GM23338 (cell line): ENCODE results near the gene TRIO. TPM values are rescaled to one million over a fixed set of nuclear protein-coding genes. Genes with fewer than 3 reads are reported as not detected.

Experiments used
- ATAC-seq: fragments of 200-7000 bp; cut with Tn5 transposase; 3 replicates; pipeline ENCODE4 v1.9.1; 2020
- DNase-seq: peaks from one replicate; pipeline ENCODE4 v3.0.0-alpha.2; 2015; ENCODE audit warnings: low spot score
- H2AFZ ChIP-seq: fragments of 200-600 bp; sonication (generic); 2 replicates; pipeline ENCODE4 v1.8.0; 2016; ENCODE audit warnings: antibody characterized with exemption, mild to moderate bottlenecking, moderate library complexity
- H3F3A ChIP-seq: fragments of 200-600 bp; sonication (generic); replicated peaks from 2 replicates; pipeline ENCODE4 v1.8.0; 2017; ENCODE audit warnings: antibody characterized with exemption, mixed run types, low read depth
- H3K27ac ChIP-seq: fragments of 200-600 bp; sonication (generic); 2 replicates; pipeline ENCODE4 v1.6.1; 2016; ENCODE audit warnings: low read depth
- H3K27me3 ChIP-seq: fragments of 200-600 bp; sonication (generic); 2 replicates; pipeline ENCODE4 v1.8.0; 2016; ENCODE audit warnings: mild to moderate bottlenecking, mixed run types, moderate library complexity; ENCODE audit not compliant: insufficient read depth
- H3K36me3 ChIP-seq: fragments of 200-600 bp; sonication (generic); 2 replicates; pipeline ENCODE4 v1.8.0; 2016; ENCODE audit warnings: mild to moderate bottlenecking; ENCODE audit not compliant: insufficient read depth
- H3K4me1 ChIP-seq: fragments of 200-600 bp; sonication (generic); 2 replicates; pipeline ENCODE4 v1.8.0; 2016; ENCODE audit warnings: mild to moderate bottlenecking, moderate library complexity; ENCODE audit not compliant: insufficient read depth
- H3K4me2 ChIP-seq: fragments of 200-600 bp; sonication (generic); 2 replicates; pipeline ENCODE4 v1.7.1; 2017; ENCODE audit warnings: mixed run types
- H3K4me3 ChIP-seq: fragments of 200-600 bp; sonication (generic); 2 replicates; pipeline ENCODE4 v1.6.1; 2016; ENCODE audit warnings: mixed run types
- H3K79me2 ChIP-seq: fragments of 200-600 bp; sonication (generic); replicated peaks from 2 replicates; pipeline ENCODE4 v1.8.0; 2017; ENCODE audit warnings: mild to moderate bottlenecking; ENCODE audit not compliant: insufficient read depth
- H3K9me2 ChIP-seq: fragments of 200-600 bp; sonication (generic); 2 replicates; pipeline ENCODE4 v1.8.0; 2017; ENCODE audit not compliant: insufficient read depth
- H4K20me1 ChIP-seq: fragments of 200-600 bp; sonication (generic); replicated peaks from 2 replicates; pipeline ENCODE4 v1.8.0; 2017; ENCODE audit warnings: mild to moderate bottlenecking; ENCODE audit not compliant: insufficient read depth
- H3K27ac Mint-ChIP-seq: 2 replicates; pipeline ENCODE4 v1.8.0; 2020; ENCODE audit warnings: inconsistent platforms, mild to moderate bottlenecking, moderate library complexity, mixed read lengths
- H3K27me3 Mint-ChIP-seq: 3 replicates; pipeline ENCODE4 v1.8.0; 2022; ENCODE audit warnings: low read depth, mild to moderate bottlenecking, moderate library complexity, mixed read lengths, inconsistent platforms; ENCODE audit not compliant: insufficient read depth, poor library complexity
- H3K36me3 Mint-ChIP-seq: 3 replicates; pipeline ENCODE4 v1.8.0; 2021; ENCODE audit warnings: low read depth, mild to moderate bottlenecking, inconsistent platforms, moderate library complexity, mixed read lengths
- H3K4me1 Mint-ChIP-seq: 3 replicates; pipeline ENCODE4 v1.8.0; 2020; ENCODE audit warnings: mild to moderate bottlenecking, inconsistent platforms, mixed read lengths
- H3K4me3 Mint-ChIP-seq: 3 replicates; pipeline ENCODE4 v1.8.0; 2021; ENCODE audit warnings: moderate library complexity, mild to moderate bottlenecking, inconsistent platforms, mixed read lengths
- H3K9me3 Mint-ChIP-seq: 3 replicates; pipeline ENCODE4 v1.8.0; 2020; ENCODE audit warnings: moderate library complexity, mild to moderate bottlenecking, inconsistent platforms, mixed read lengths
- CREB1 ChIP-seq: fragments of 250-450 bp; sonication (Bioruptor Pico); IDR thresholded peaks from 2 replicates; pipeline ENCODE4 v1.5.0; 2020; ENCODE audit warnings: low read depth, mild to moderate bottlenecking, moderate library complexity
- ETS1 ChIP-seq: IDR thresholded peaks from 2 replicates; pipeline ENCODE4 v1.6.1; 2016; ENCODE audit warnings: antibody characterized with exemption
- EZH2 ChIP-seq: fragments of 200-600 bp; sonication (generic); IDR thresholded peaks from one replicate; pipeline ENCODE4 v1.8.0; 2017; ENCODE audit warnings: antibody characterized with exemption, mild to moderate bottlenecking, low read depth; ENCODE audit not compliant: unreplicated experiment
- EZH2phosphoT487 ChIP-seq: fragments of 200-600 bp; sonication (generic); IDR thresholded peaks from one replicate; pipeline ENCODE4 v1.8.1; 2018; ENCODE audit warnings: antibody characterized with exemption; ENCODE audit not compliant: unreplicated experiment
- JUNB ChIP-seq: IDR thresholded peaks from one replicate; pipeline ENCODE4 v1.6.1; 2016; ENCODE audit warnings: antibody characterized with exemption; ENCODE audit not compliant: unreplicated experiment
- NANOG ChIP-seq: IDR thresholded peaks from 2 replicates; pipeline ENCODE4 v1.6.1; 2016; ENCODE audit warnings: antibody characterized with exemption, borderline replicate concordance
- POLR2AphosphoS5 ChIP-seq: IDR thresholded peaks from 2 replicates; pipeline ENCODE4 v1.6.1; 2016; ENCODE audit warnings: antibody characterized with exemption, low read depth
- REST ChIP-seq: IDR thresholded peaks from one replicate; pipeline ENCODE4 v1.6.1; 2018; ENCODE audit warnings: antibody characterized with exemption; ENCODE audit not compliant: unreplicated experiment
- STAT1 ChIP-seq: IDR thresholded peaks from one replicate; pipeline ENCODE4 v1.6.1; 2016; ENCODE audit warnings: antibody characterized with exemption; ENCODE audit not compliant: unreplicated experiment
- ZNF114 ChIP-seq: fragments of 250-450 bp; sonication (Bioruptor Pico); IDR thresholded peaks from 2 replicates; pipeline ENCODE4 v1.5.0; 2020; ENCODE audit warnings: mild to moderate bottlenecking, moderate library complexity
- ZNF331 ChIP-seq: fragments of 250-450 bp; sonication (Bioruptor Pico); IDR thresholded peaks from 2 replicates; pipeline ENCODE4 v1.5.0; 2020; ENCODE audit warnings: low read depth, mild to moderate bottlenecking, moderate library complexity
- polyA plus RNA-seq: library from polyadenylated mRNA; unstranded; fragments of >200 nt; fragmentation: Nextera tagmentation; extraction: Ambion mirVana; gene quantifications from 2 replicates; pipeline ENCODE4 v1.2.1, GENCODE V29; 2016
- total RNA-seq: library from RNA; depleted of rRNA; stranded (reverse); fragments of >200 nt; shearing (Covaris generic); gene quantifications from 2 replicates; pipeline ENCODE4 v1.2.3, GENCODE V29; 2014
- TF ChIP-seq, protein P1 (sequence below), 2 experiments: fragments of 200-600 bp in 1 of 2; sonication (generic) in 1 of 2; conservative IDR thresholded peaks; 2 replicates each; pipeline versions ENCODE4 v1.5.1 to v1.6.1; 2016 to 2017; ENCODE audit warnings: antibody characterized with exemption in 2 of 2, low read depth in 2 of 2, mild to moderate bottlenecking in 2 of 2, moderate library complexity in 1 of 2
- TF ChIP-seq, protein P2 (sequence below): fragments of 250-450 bp; sonication (Bioruptor Pico); IDR thresholded peaks from 2 replicates; pipeline ENCODE4 v1.5.0; 2020; ENCODE audit warnings: mild to moderate bottlenecking, moderate library complexity

The TRIO gene
- total and polyA plus RNA-seq, 2 experiments from 2014 or later, result 13.8 to 113 TPM

DNA sequence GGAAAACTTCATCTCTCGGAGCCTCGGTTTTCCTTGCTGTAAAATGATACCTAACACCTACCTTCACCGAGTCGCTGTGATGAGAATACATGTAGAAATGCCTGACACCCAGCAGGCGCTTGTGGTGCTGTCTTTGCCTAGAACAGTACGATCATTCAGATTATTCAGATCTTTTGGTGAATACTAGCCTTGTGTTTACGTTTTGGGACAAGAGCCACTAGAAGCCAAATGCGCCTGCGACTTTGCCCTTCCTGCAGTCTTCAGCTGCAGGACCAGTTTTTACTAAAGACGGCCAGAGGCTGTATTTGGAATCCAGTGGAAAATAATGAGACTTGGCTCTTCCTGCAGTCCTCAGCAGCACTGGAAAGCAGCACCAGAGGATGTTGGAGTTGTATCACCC, 189.6 kb downstream of the TRIO start:
- no peak overlapping the region for H3K4me3 ChIP-seq
- H3K9me3 Mint-ChIP-seq, result no peaks in the 10 kb centered on the region
- no peaks in the 10 kb centered on the region for H3K27me3 Mint-ChIP-seq
- H2AFZ ChIP-seq, result no peak overlapping the region
- H3K4me1 ChIP-seq, result peaks cover 15% of the 10 kb centered on the region
- H3K79me2 ChIP-seq, result peaks cover 10% of the 10 kb centered on the region; the same call in 1 of the 2 replicates
- H3K4me3 Mint-ChIP-seq, result no peak overlapping the region
- peaks cover 5% of the 10 kb centered on the region; the same call in 1 of the 2 replicates for H4K20me1 ChIP-seq
- no peak overlapping the region for H3K4me2 ChIP-seq
- H3K27me3 ChIP-seq, result no peaks in the 10 kb centered on the region
- H3K27ac ChIP-seq, result peak overlapping the region; percentile 2; the same call in 1 of the 2 replicates
- peaks cover 11% of the 10 kb centered on the region for H3K4me1 Mint-ChIP-seq
- H3K9me2 ChIP-seq, result no peaks in the 10 kb centered on the region
- no peak overlapping the region for H3K27ac Mint-ChIP-seq
- H3K36me3 Mint-ChIP-seq, result peaks cover 15% of the 10 kb centered on the region
- H3F3A ChIP-seq, result no peaks in the 10 kb centered on the region
- ATAC-seq (no peak), DNase-seq (no peak)
- H3K36me3 ChIP-seq, result peaks cover 12% of the 10 kb centered on the region; the same call in 1 of the 2 replicates
- TF ChIP-seq, protein P1, sequence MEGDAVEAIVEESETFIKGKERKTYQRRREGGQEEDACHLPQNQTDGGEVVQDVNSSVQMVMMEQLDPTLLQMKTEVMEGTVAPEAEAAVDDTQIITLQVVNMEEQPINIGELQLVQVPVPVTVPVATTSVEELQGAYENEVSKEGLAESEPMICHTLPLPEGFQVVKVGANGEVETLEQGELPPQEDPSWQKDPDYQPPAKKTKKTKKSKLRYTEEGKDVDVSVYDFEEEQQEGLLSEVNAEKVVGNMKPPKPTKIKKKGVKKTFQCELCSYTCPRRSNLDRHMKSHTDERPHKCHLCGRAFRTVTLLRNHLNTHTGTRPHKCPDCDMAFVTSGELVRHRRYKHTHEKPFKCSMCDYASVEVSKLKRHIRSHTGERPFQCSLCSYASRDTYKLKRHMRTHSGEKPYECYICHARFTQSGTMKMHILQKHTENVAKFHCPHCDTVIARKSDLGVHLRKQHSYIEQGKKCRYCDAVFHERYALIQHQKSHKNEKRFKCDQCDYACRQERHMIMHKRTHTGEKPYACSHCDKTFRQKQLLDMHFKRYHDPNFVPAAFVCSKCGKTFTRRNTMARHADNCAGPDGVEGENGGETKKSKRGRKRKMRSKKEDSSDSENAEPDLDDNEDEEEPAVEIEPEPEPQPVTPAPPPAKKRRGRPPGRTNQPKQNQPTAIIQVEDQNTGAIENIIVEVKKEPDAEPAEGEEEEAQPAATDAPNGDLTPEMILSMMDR (conservative IDR thresholded peaks at IDR 0.05; ENCODE audit: low read depth in 2 of 2), result no peak
- TF ChIP-seq STAT1 (no peak), CREB1 (CRISPR knock-in tag) (no peak), ETS1 (no peak), NANOG (no peak), POLR2AphosphoS5 (no peak), EZH2phosphoT487 (no peak), ZNF331 (CRISPR knock-in tag) (no peak), JUNB (no peak), EZH2 (no peak), REST (no peak), ZNF114 (no peak)
- TF ChIP-seq, protein P2, sequence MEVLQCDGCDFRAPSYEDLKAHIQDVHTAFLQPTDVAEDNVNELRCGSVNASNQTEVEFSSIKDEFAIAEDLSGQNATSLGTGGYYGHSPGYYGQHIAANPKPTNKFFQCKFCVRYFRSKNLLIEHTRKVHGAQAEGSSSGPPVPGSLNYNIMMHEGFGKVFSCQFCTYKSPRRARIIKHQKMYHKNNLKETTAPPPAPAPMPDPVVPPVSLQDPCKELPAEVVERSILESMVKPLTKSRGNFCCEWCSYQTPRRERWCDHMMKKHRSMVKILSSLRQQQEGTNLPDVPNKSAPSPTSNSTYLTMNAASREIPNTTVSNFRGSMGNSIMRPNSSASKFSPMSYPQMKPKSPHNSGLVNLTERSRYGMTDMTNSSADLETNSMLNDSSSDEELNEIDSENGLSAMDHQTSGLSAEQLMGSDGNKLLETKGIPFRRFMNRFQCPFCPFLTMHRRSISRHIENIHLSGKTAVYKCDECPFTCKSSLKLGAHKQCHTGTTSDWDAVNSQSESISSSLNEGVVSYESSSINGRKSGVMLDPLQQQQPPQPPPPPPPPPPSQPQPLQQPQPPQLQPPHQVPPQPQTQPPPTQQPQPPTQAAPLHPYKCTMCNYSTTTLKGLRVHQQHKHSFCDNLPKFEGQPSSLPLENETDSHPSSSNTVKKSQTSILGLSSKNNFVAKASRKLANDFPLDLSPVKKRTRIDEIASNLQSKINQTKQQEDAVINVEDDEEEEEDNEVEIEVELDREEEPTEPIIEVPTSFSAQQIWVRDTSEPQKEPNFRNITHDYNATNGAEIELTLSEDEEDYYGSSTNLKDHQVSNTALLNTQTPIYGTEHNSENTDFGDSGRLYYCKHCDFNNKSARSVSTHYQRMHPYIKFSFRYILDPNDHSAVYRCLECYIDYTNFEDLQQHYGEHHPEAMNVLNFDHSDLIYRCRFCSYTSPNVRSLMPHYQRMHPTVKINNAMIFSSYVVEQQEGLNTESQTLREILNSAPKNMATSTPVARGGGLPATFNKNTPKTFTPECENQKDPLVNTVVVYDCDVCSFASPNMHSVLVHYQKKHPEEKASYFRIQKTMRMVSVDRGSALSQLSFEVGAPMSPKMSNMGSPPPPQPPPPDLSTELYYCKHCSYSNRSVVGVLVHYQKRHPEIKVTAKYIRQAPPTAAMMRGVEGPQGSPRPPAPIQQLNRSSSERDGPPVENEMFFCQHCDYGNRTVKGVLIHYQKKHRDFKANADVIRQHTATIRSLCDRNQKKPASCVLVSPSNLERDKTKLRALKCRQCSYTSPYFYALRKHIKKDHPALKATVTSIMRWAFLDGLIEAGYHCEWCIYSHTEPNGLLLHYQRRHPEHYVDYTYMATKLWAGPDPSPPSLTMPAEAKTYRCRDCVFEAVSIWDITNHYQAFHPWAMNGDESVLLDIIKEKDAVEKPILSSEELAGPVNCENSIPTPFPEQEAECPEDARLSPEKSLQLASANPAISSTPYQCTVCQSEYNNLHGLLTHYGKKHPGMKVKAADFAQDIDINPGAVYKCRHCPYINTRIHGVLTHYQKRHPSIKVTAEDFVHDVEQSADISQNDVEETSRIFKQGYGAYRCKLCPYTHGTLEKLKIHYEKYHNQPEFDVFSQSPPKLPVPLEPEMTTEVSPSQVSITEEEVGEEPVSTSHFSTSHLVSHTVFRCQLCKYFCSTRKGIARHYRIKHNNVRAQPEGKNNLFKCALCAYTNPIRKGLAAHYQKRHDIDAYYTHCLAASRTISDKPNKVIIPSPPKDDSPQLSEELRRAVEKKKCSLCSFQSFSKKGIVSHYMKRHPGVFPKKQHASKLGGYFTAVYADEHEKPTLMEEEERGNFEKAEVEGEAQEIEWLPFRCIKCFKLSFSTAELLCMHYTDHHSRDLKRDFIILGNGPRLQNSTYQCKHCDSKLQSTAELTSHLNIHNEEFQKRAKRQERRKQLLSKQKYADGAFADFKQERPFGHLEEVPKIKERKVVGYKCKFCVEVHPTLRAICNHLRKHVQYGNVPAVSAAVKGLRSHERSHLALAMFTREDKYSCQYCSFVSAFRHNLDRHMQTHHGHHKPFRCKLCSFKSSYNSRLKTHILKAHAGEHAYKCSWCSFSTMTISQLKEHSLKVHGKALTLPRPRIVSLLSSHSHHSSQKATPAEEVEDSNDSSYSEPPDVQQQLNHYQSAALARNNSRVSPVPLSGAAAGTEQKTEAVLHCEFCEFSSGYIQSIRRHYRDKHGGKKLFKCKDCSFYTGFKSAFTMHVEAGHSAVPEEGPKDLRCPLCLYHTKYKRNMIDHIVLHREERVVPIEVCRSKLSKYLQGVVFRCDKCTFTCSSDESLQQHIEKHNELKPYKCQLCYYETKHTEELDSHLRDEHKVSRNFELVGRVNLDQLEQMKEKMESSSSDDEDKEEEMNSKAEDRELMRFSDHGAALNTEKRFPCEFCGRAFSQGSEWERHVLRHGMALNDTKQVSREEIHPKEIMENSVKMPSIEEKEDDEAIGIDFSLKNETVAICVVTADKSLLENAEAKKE (CRISPR knock-in tag), result no peak
